Osteocyte (in vitro differentiated cells): ENCODE measurements around the gene PLCB1. TPM values are rescaled to one million over a fixed set of nuclear protein-coding genes. Genes with fewer than 3 reads are reported as not detected.

Experiments
- DNase-seq: peaks from one replicate; pipeline ENCODE4 v3.0.0; 2021; ENCODE audit warnings: mixed read lengths; ENCODE audit not compliant: unreplicated experiment; ENCODE audit errors: extremely low spot score
- H3K27ac Mint-ChIP-seq: one replicate; pipeline ENCODE4 v1.8.0; 2021; ENCODE audit warnings: mild to moderate bottlenecking, mixed read lengths; ENCODE audit not compliant: unreplicated experiment
- H3K27me3 Mint-ChIP-seq: one replicate; pipeline ENCODE4 v1.8.0; 2021; ENCODE audit warnings: mixed read lengths; ENCODE audit not compliant: unreplicated experiment
- H3K36me3 Mint-ChIP-seq: one replicate; pipeline ENCODE4 v1.8.0; 2021; ENCODE audit warnings: mixed read lengths; ENCODE audit not compliant: unreplicated experiment
- H3K4me1 Mint-ChIP-seq: one replicate; pipeline ENCODE4 v1.8.0; 2021; ENCODE audit warnings: mixed read lengths; ENCODE audit not compliant: unreplicated experiment
- H3K4me3 Mint-ChIP-seq: one replicate; pipeline ENCODE4 v1.8.0; 2021; ENCODE audit warnings: mild to moderate bottlenecking, moderate library complexity, mixed read lengths; ENCODE audit not compliant: unreplicated experiment
- H3K9me3 Mint-ChIP-seq: one replicate; pipeline ENCODE4 v1.8.0; 2021; ENCODE audit warnings: mixed read lengths; ENCODE audit not compliant: unreplicated experiment
- CTCF ChIP-seq: fragments of 200-600 bp; sonication (generic); IDR thresholded peaks from 2 replicates; pipeline ENCODE4 v1.5.0; 2021; ENCODE audit warnings: antibody characterized with exemption, mild to moderate bottlenecking, moderate library complexity
- total RNA-seq: library from RNA; stranded (reverse); gene quantifications from 2 replicates; pipeline ENCODE4 v1.2.1, GENCODE V29; 2021

PLCB1 gene
- total RNA-seq, 1 donor from 2014 or later: 33.3 TPM

- no peak overlapping the region for H3K4me3 Mint-ChIP-seq
- no peak overlapping the region for H3K27ac Mint-ChIP-seq
- no peaks in the 10 kb centered on the region for H3K36me3 Mint-ChIP-seq
- peaks cover 45% of the 10 kb centered on the region for H3K4me1 Mint-ChIP-seq
- TF ChIP-seq CTCF: no peak
- no peak for DNase-seq
- H3K27me3 Mint-ChIP-seq: no peaks in the 10 kb centered on the region
- peaks cover 3% of the 10 kb centered on the region for H3K9me3 Mint-ChIP-seq
Measured at GRCh38 chr20:8390037-8390433, 258.0 kb downstream of the PLCB1 start.

DNA sequence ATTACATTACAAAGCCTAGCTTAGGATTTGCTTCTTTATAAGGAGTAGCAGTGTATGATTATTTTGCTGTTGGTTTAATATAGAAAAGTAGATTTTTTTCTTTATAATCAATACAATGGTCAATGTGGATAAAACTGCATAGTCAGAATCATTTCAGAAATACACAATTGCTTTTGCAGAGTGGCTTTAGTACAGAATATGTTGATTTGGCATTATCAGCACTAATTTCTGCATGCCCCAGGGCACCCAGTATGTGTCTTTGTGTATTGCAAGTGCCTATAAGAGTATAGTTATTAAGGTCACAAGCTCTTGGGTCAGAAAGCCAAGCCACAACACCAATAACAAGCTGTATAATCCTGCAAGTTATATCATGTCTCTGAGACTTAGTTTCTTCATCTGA lies 258.4 kb downstream of the PLCB1 start:
- no peak for TF ChIP-seq CTCF
- Mint-ChIP-seq H3K4me1 (peaks cover 44% of the 10 kb centered on the region), H3K27ac (no peak overlapping the region), H3K27me3 (no peaks in the 10 kb centered on the region), H3K9me3 (peaks cover 3% of the 10 kb centered on the region), H3K4me3 (no peak overlapping the region), H3K36me3 (no peaks in the 10 kb centered on the region)
- DNase-seq: no peak

DNA sequence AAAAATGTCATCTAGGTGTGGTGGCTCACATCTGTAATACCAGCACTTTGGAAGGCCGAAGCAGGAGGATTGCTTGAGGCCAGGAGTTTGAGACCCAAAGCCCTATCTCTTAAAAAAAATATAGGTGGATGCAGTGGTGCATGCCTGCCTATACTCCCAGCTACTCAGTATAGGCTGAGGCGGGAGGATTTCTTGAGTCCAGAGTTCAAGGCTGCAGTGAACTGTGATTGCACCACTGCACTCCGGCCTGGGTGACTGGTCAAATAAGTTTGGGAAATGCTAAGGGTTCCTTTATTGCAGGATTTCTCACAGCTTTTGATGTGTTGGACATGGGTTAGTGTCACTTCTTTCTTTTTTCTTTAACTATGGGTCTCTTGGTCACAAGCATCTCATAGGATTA lies 261.3 kb downstream of the PLCB1 start:
- TF ChIP-seq CTCF: no peak
- peaks cover 1% of the 10 kb centered on the region for H3K9me3 Mint-ChIP-seq
- no peak overlapping the region for H3K27ac Mint-ChIP-seq
- DNase-seq: no peak
- H3K27me3 Mint-ChIP-seq: no peaks in the 10 kb centered on the region
- H3K4me1 Mint-ChIP-seq: peaks cover 20% of the 10 kb centered on the region
- no peak overlapping the region for H3K4me3 Mint-ChIP-seq
- H3K36me3 Mint-ChIP-seq: no peaks in the 10 kb centered on the region

- no peaks in the 10 kb centered on the region for H3K27me3 Mint-ChIP-seq
- H3K4me3 Mint-ChIP-seq: no peak overlapping the region
- H3K9me3 Mint-ChIP-seq: peaks cover 4% of the 10 kb centered on the region
- H3K27ac Mint-ChIP-seq: no peak overlapping the region
- no peaks in the 10 kb centered on the region for H3K36me3 Mint-ChIP-seq
- peaks cover 9% of the 10 kb centered on the region for H3K4me1 Mint-ChIP-seq
- no peak for DNase-seq
- no peak for TF ChIP-seq CTCF
Measured at GRCh38 chr20:8394308-8394945, 262.4 kb downstream of the PLCB1 start.

- no peak for TF ChIP-seq CTCF
- peaks cover 2% of the 10 kb centered on the region for H3K4me1 Mint-ChIP-seq
- DNase-seq: no peak
- no peaks in the 10 kb centered on the region for H3K36me3 Mint-ChIP-seq
- peaks cover 4% of the 10 kb centered on the region for H3K9me3 Mint-ChIP-seq
- no peak overlapping the region for H3K4me3 Mint-ChIP-seq
- H3K27me3 Mint-ChIP-seq: no peaks in the 10 kb centered on the region
- H3K27ac Mint-ChIP-seq: no peak overlapping the region
Measured at GRCh38 chr20:8395956-8396355, 263.9 kb downstream of the PLCB1 start.
